Osteoblast (primary cell): ENCODE data around the gene MOCS2. TPM values are rescaled to one million over a fixed set of nuclear protein-coding genes. Genes with fewer than 3 reads are reported as not detected.
A peak's percentile ranks its signal among the peaks of the same experiment; 100 is the strongest.

Source experiments
- DNase-seq: peaks from one replicate; pipeline ENCODE4 v3.0.0; 2011; ENCODE audit warnings: low spot score, mixed read lengths; ENCODE audit not compliant: insufficient read length; ENCODE audit errors: missing footprints
- H2AFZ ChIP-seq: 2 replicates; pipeline ENCODE4 v1.6.0; 2011; ENCODE audit warnings: mild to moderate bottlenecking, low read length
- H3K27ac ChIP-seq: 2 replicates; pipeline ENCODE4 v1.5.1; 2011; ENCODE audit warnings: mild to moderate bottlenecking, low read depth, low read length, moderate library complexity
- H3K27me3 ChIP-seq: 2 replicates; pipeline ENCODE4 v1.6.0; 2012; ENCODE audit warnings: mild to moderate bottlenecking, control low read depth, inconsistent platforms, low read length, moderate library complexity; ENCODE audit not compliant: insufficient read depth
- H3K36me3 ChIP-seq: 2 replicates; pipeline ENCODE4 v1.5.1; 2011; ENCODE audit warnings: mild to moderate bottlenecking, low read length, control low read depth, moderate library complexity; ENCODE audit not compliant: insufficient read depth
- H3K4me1 ChIP-seq: 2 replicates; pipeline ENCODE4 v1.5.1; 2011; ENCODE audit warnings: mild to moderate bottlenecking, low read length, control low read depth, moderate library complexity; ENCODE audit not compliant: insufficient read depth
- H3K4me2 ChIP-seq: 2 replicates; pipeline ENCODE4 v1.6.0; 2011; ENCODE audit warnings: mild to moderate bottlenecking, low read length; ENCODE audit not compliant: insufficient read depth
- H3K4me3 ChIP-seq: fragments of 200-600 bp; sonication (generic); 3 replicates; pipeline ENCODE4 v1.5.1; 2012; ENCODE audit warnings: mild to moderate bottlenecking, low read length, inconsistent platforms; ENCODE audit not compliant: insufficient read depth
- H3K79me2 ChIP-seq: 2 replicates; pipeline ENCODE4 v1.6.0; 2012; ENCODE audit warnings: mild to moderate bottlenecking, low read length, control low read depth, inconsistent platforms; ENCODE audit not compliant: insufficient read depth
- H3K9me3 ChIP-seq: 2 replicates; pipeline ENCODE4 v1.5.1; 2011; ENCODE audit warnings: low read depth, low read length, control low read depth
- H4K20me1 ChIP-seq: 2 replicates; pipeline ENCODE4 v1.6.0; 2012; ENCODE audit warnings: mild to moderate bottlenecking, low read length, control low read depth; ENCODE audit not compliant: insufficient read depth
- total RNA-seq: library from RNA; depleted of rRNA; stranded (reverse); fragments of >200 nt; gene quantifications from 2 replicates; pipeline ENCODE4 v1.2.3, GENCODE V29; 2012
- TF ChIP-seq, protein P1 (sequence below): IDR thresholded peaks from 2 replicates; pipeline ENCODE4 v1.5.1; 2011; ENCODE audit warnings: mild to moderate bottlenecking, low read depth, low read length, moderate library complexity; ENCODE audit errors: extremely low read depth

MOCS2 gene
- total RNA-seq, 1 donor, result 42.3 TPM

DNA sequence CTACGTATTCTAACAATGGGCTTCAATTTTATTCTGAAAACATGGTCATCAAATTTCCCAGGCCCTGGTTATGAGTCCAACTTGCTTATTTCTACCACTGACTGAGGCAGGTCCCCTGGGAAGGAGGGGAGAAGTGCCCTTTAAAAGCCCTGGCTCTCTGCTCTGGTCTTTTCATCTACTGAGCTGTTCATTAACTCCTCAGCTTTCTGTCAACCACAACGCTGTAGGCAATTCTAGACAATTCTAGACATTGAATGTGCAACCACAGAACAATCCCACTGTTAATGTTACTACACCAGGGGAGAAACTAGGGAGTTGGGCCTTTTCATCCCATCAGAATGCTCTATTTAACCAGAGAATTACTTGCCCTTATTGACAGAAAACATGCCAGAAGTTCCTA lies 10.0 kb downstream of the MOCS2 start:
- no peak for DNase-seq

GRCh38 chr5:53095931-53096525 lies 13.5 kb downstream of the MOCS2 start:
- Histone ChIP-seq H3K9me3 (no peaks in the 10 kb centered on the region), H3K79me2 (no peaks in the 10 kb centered on the region), H3K4me3 (no peak overlapping the region), H2AFZ (no peak overlapping the region), H3K27me3 (no peaks in the 10 kb centered on the region), H3K36me3 (peaks cover 19% of the 10 kb centered on the region), H3K4me2 (no peak overlapping the region), H3K4me1 (peaks cover 11% of the 10 kb centered on the region), H3K27ac (no peak overlapping the region), H4K20me1 (no peaks in the 10 kb centered on the region)
- peak; percentile 73 for DNase-seq
- TF ChIP-seq, protein P1, sequence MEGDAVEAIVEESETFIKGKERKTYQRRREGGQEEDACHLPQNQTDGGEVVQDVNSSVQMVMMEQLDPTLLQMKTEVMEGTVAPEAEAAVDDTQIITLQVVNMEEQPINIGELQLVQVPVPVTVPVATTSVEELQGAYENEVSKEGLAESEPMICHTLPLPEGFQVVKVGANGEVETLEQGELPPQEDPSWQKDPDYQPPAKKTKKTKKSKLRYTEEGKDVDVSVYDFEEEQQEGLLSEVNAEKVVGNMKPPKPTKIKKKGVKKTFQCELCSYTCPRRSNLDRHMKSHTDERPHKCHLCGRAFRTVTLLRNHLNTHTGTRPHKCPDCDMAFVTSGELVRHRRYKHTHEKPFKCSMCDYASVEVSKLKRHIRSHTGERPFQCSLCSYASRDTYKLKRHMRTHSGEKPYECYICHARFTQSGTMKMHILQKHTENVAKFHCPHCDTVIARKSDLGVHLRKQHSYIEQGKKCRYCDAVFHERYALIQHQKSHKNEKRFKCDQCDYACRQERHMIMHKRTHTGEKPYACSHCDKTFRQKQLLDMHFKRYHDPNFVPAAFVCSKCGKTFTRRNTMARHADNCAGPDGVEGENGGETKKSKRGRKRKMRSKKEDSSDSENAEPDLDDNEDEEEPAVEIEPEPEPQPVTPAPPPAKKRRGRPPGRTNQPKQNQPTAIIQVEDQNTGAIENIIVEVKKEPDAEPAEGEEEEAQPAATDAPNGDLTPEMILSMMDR, result peak; percentile 76

More for the DNA sequence above, 10.0 kb downstream of the MOCS2 start:
- TF ChIP-seq, protein P1, result no peak
- Histone ChIP-seq H3K36me3 (peaks cover 35% of the 10 kb centered on the region), H3K79me2 (no peaks in the 10 kb centered on the region), H3K4me3 (no peak overlapping the region), H4K20me1 (no peaks in the 10 kb centered on the region), H3K27ac (no peak overlapping the region), H3K4me1 (peaks cover 8% of the 10 kb centered on the region), H3K4me2 (no peak overlapping the region), H3K9me3 (no peaks in the 10 kb centered on the region), H2AFZ (no peak overlapping the region), H3K27me3 (no peaks in the 10 kb centered on the region)

- H3K4me1 ChIP-seq, result peaks cover 14% of the 10 kb centered on the region
- no peaks in the 10 kb centered on the region for H3K79me2 ChIP-seq
- H3K27ac ChIP-seq, result no peak overlapping the region
- TF ChIP-seq, protein P1, result no peak
- no peak overlapping the region for H3K4me3 ChIP-seq
- H4K20me1 ChIP-seq, result no peaks in the 10 kb centered on the region
- no peaks in the 10 kb centered on the region for H3K27me3 ChIP-seq
- no peaks in the 10 kb centered on the region for H3K9me3 ChIP-seq
- no peak overlapping the region for H2AFZ ChIP-seq
- H3K36me3 ChIP-seq, result peaks cover 14% of the 10 kb centered on the region
- DNase-seq, result no peak
- no peak overlapping the region for H3K4me2 ChIP-seq
These were observed 14.3 kb downstream of the MOCS2 start for GRCh38 chr5:53095217-53095616.

DNA sequence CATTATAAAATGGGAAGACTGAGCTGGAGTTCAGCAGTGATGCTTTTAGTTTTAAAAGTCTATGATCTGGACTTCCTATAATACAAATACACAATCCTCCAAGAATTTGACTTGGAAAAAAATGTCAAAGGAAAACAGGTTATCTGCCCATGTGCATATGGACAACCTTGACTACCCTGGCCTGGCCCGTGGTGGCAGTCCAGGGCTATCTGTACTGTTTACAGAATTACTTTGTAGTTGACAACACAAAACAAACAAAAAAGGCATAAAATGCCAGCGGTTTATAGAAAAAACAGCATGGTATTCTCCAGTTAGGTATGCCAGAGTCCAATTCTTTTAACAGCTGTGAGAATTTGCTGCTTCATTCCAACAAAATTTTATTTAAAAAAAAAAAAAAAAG lies 17.3 kb downstream of the MOCS2 start:
- Histone ChIP-seq H3K79me2 (no peaks in the 10 kb centered on the region), H3K4me2 (no peak overlapping the region), H3K9me3 (no peaks in the 10 kb centered on the region), H3K36me3 (peaks cover 6% of the 10 kb centered on the region), H3K27me3 (no peaks in the 10 kb centered on the region), H4K20me1 (no peaks in the 10 kb centered on the region), H3K27ac (no peak overlapping the region), H3K4me3 (no peak overlapping the region), H2AFZ (no peak overlapping the region), H3K4me1 (peaks cover 9% of the 10 kb centered on the region)
- TF ChIP-seq, protein P1, result no peak
- no peak for DNase-seq
